ENCODE results near the gene RFPL1.
"Not testable (repeated sequence)": the region's sequence is repeated elsewhere in the genome, so short reads cannot be mapped to it uniquely, and the experiment has no call there.

RFPL1 gene

DNA sequence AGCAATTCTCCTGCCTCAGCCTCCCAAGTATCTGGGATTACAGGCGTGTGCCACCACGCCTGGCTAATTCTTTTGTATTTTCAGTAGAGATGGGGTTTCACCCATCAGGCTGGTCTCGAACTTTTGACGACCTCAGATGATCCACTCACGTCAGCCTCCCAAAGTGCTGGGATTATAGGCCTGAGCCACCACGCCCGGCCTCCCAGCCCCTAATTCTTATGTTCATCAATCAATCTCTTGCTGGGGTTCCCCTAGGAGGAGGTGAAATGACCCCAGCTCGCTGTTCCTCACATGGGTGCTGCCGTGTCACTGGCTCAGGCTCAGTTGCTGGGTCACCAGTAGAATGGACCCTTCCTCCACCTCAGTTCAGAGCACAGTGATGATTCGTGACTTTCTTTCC lies at the start of gene RFPL1:
Gene RFPL1 (plus strand): TSS at position 301 of the 400 bp plus-strand sequence.
- DNase-seq = not testable (repeated sequence)

- DNase-seq = no peak
Observed at GRCh38 chr22:29388759-29389090, 49.7 kb upstream of the RFPL1 start.

DNA sequence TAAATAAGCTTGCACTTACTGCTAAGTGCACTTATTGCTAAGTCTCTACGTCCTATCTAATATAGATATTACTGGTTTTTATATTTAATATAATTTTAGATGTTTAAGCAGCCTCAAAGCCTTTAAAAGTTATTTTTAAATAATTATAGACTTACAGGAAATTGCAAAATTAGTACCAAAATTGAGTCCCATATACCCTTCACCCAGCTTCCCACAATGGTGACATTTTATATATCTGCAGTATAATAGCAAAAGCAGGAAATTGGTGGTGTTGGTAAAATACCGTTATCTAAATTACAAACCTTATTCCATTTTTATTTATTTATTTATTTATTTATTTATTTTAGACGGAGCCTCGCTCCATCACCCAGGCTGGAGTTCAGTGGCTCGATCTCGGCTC lies 48.1 kb upstream of the RFPL1 start:
- no peak for DNase-seq

- no peak for DNase-seq
Observed at GRCh38 chr22:29391546-29391945, 46.8 kb upstream of the RFPL1 start.

DNA sequence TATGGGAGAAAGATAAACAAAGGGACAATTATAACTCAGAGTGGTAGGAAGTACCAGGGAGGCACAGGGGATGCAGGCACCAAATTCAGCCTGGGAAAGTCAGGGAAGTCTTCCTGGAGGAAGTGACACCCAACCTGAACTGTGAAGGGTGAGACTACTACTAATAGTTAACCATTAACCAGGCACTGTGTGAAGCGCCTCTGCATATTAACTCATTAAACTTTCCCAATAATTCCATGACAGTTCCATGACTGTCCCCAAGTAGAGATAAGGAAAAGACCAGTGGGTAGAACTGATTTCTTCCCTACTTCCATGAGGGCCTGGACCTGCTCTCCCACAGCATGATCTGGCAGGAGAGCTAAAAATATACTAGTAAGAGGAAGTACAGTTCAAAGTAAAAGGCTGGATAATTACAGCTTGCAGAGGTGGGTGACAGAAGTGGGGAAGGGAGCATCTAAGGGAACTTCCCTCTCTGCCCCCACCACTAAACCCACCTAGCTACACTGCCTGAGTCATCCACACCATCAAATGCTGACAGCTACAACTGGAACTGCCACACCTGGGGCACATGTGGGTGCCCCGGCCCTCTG lies 45.3 kb upstream of the RFPL1 start:
- DNase-seq = no peak

DNA sequence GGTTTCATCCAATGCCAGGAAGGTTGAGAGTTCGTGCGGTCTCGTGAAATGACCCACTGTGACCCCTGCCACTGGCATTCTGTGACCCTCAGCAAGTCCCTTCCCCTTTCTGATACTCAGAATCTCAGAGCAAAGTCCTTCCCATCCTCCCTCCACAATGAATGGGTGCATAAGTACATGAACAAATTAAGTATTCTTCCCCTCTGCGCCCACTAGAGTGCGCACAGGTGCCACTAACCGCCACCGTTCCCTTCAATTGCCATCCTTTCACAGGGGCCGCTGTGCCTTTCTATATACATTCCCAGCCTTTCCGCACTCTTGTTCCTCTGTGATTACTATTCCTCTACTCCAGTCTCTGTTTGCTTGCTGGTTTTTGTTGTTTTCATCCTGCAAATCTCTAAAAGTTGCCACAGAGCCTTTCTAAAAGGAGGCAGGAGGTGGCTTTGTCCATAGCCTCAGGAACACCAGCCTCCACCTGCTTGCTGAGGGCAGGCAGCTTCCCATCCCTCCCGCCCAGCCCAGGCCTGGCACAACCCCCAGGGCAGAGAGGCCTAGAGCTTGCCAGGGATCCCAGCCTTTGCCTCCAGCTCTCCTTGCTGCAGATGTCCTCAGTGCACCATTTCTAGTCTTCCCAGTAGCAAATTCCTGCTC lies 43.3 kb upstream of the RFPL1 start:
- no peak for DNase-seq

- no peak for DNase-seq
Observed at GRCh38 chr22:29396126-29396525, 42.3 kb upstream of the RFPL1 start.

DNA sequence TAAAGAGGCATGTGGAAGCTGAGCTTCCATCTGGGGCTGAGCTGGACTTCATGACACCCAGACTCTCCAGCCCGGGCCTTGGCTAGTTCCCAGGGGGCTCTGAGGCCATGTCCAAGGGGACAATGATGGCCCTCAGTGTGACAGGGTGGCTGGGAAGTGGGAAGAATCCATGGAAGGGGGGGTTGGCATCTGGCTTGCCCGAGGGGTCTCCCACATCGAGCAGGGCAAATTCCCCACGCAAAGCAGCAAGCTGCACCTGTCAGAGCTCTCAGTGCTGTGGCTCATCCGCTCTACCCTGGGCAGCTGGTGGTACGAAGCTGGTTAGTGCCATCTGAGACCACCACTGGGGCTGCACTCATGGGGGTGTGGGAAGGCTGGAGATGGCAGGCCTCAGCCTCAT lies 40.6 kb upstream of the RFPL1 start:
- no peak for DNase-seq

GRCh38 chr22:29400576-29400975 lies 37.8 kb upstream of the RFPL1 start:
- DNase-seq = no peak

GRCh38 chr22:29401538-29401937 lies 36.8 kb upstream of the RFPL1 start:
- not testable (repeated sequence) for DNase-seq

DNA sequence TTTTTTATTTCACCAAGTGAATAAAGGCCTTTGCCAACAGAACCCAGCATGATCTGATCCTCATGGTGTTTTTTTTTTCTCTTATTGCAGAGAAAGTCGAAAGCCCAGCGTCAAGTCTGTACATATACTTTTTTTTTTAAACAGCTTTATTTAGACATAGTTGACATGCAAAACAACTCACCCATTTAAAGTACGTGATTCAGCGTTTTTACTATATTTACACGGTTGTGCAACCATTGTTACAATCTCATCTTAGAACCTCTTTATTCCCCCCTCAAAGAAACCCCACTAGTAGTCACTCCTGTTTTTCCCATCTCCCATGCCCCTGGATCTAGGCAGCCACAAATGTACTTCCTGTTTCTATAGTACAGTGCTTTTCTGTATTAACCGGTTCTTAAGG lies 29.4 kb upstream of the RFPL1 start:
- no peak for DNase-seq

DNA sequence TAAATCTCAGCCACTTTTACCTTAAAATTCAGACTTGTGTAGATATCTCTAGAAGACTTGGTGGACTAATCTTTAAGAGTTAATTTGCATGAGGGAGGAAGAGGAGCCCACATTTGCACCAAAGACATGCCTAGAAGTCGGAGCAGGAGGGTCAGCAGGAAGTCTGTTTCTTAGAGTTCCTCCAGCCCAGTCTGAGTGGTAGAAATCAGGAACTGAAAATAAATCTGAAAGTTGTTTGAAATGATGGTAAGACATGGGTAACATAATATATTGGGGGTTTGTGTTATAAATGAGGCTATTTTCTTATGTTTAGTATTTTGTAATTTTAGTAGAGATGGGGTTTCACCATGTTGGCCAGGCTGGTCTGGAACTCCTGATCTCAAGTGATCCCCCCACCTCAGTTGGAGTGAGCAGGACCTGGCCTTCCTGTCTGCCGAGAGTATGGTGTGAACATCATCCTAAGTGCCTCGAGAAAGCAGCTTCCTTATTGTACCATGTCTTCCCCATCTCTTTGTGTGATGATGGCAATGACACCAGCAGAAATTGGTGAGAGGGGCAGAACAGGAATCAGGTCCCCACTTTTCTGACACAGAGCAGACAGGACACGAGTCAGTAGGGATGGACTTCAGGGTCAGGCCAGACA lies 26.7 kb upstream of the RFPL1 start:
- not testable (repeated sequence) for DNase-seq

GRCh38 chr22:29412772-29413171 lies 25.6 kb upstream of the RFPL1 start:
- DNase-seq = not testable (repeated sequence)

- DNase-seq = peak; percentile 33
Observed at GRCh38 chr22:29414951-29415591, 23.3 kb upstream of the RFPL1 start.

DNA sequence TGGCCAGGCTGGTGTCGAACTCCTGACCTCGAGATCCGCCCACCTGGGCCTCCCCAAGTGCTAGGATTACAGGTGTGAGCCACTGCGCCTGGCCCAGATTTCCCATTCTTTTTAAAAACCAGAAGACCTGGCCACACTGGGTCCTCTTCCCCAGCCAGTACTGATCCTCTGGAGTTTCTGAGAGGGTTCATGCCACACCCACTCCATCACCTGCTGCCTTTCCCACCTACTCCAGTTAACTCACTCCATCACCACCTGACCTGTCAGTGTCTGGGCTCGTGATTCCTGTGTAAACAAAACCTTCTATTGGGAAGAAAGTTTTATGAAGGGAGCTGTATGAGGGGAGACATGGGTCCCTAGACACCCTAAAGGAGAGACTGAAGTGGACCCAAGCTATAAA lies 19.7 kb upstream of the RFPL1 start:
- not testable (repeated sequence) for DNase-seq

GRCh38 chr22:29426476-29426875 lies 11.9 kb upstream of the RFPL1 start:
- no peak for DNase-seq

GRCh38 chr22:29427176-29427760 lies 11.1 kb upstream of the RFPL1 start:
- no peak for DNase-seq

- DNase-seq = no peak
Observed at GRCh38 chr22:29431986-29432385, 6.4 kb upstream of the RFPL1 start.

GRCh38 chr22:29433856-29434255 lies 4.5 kb upstream of the RFPL1 start:
- no peak for DNase-seq

- no peak for DNase-seq
Observed at GRCh38 chr22:29434288-29434687, 4.1 kb upstream of the RFPL1 start.

- DNase-seq = no peak
Observed at GRCh38 chr22:29435236-29436136, 2.9 kb upstream of the RFPL1 start.

- DNase-seq = no peak
Observed at GRCh38 chr22:29442976-29443375, 4.6 kb downstream of the RFPL1 start.

DNA sequence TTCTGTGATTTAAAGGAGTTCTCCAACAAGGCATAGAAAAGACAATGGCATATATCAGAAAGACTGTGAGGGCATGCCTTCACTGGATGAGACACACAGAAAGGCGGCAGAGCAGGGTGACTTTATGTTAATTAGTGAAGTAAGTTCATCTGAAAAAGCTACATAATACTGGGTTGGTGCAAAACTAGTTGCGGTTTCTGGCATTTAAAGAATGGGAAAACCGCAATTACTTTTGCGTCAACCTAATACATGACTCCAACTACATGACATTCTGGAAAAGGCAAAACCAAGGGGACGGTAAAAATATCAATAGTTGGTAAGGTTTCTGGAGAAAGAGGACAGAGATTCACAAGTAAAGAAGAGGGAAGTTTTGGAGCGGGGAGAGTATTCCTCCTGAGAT lies 5.1 kb downstream of the RFPL1 start:
- DNase-seq = no peak

Measured in NCI-H226 (cell line).